ENCODE results near the gene FXYD5. TPM values are rescaled to one million over a fixed set of nuclear protein-coding genes. Genes with fewer than 3 reads are reported as not detected.

Gene FXYD5
- total and polyA plus RNA-seq, 8 donors: 2.6 to 101 (median 16.8) TPM

- ATAC-seq: no peak
- Histone ChIP-seq H3K36me3 (no peaks in the 10 kb centered on the region), H3K9me3 (no peaks in the 10 kb centered on the region), H3K4me3 (no peak overlapping the region), H3K27ac (no peak overlapping the region), H3K4me1 (no peaks in the 10 kb centered on the region), H3K27me3 (no peaks in the 10 kb centered on the region)
- no peak for DNase-seq
- intact Hi-C loops (cut with DNase I): no loop called here
- 93 to 95% methylated on average over 2 of the region's 2 CpGs for WGBS, 2 donors
- TF ChIP-seq CTCF (IDR thresholded peaks at IDR 0.05): no peak
- FAIRE-seq: no peak
These were observed 6.9 kb downstream of the FXYD5 start for GRCh38 chr19:35161434-35161743.

GRCh38 chr19:35162471-35163326 is 8.2 kb downstream of the FXYD5 start:
- H3K36me3 ChIP-seq: no peaks in the 10 kb centered on the region
- no peak overlapping the region for H3K4me3 ChIP-seq
- no peak for ATAC-seq
- no peaks in the 10 kb centered on the region for H3K4me1 ChIP-seq
- intact Hi-C loops (cut with DNase I): no loop called here
- 75 to 84% methylated on average over 6 of the region's 6 CpGs for WGBS, 2 donors
- TF ChIP-seq CTCF (IDR thresholded peaks at IDR 0.05): no peak
- no peaks in the 10 kb centered on the region for H3K27me3 ChIP-seq
- DNase-seq: no peak
- H3K27ac ChIP-seq: no peak overlapping the region
- no peaks in the 10 kb centered on the region for H3K9me3 ChIP-seq
- no peak for FAIRE-seq

- intact Hi-C loops (cut with DNase I): no loop called here
- Histone ChIP-seq H3K27me3 (no peaks in the 10 kb centered on the region), H3K9me3 (no peaks in the 10 kb centered on the region), H3K36me3 (no peaks in the 10 kb centered on the region), H3K4me3 (no peak overlapping the region), H3K27ac (no peak overlapping the region), H3K4me1 (no peaks in the 10 kb centered on the region)
- FAIRE-seq: no peak
- DNase-seq: no peak
- 49 to 78% methylated on average over 2 of the region's 2 CpGs for WGBS, 2 donors
- TF ChIP-seq CTCF (IDR thresholded peaks at IDR 0.05): no peak
- no peak for ATAC-seq
These were observed 9.9 kb downstream of the FXYD5 start for GRCh38 chr19:35164418-35164817.

GRCh38 chr19:35165200-35166058 is 10.9 kb downstream of the FXYD5 start:
- FAIRE-seq: no peak
- ATAC-seq: no peak
- no peak for DNase-seq

More at GRCh38 chr19:35165200-35166058, 10.9 kb downstream of the FXYD5 start:
- H3K9me3 ChIP-seq: no peaks in the 10 kb centered on the region
- TF ChIP-seq CTCF (IDR thresholded peaks at IDR 0.05): no peak
- intact Hi-C loops (cut with DNase I): no loop called here
- no peak overlapping the region for H3K27ac ChIP-seq
- no peaks in the 10 kb centered on the region for H3K4me1 ChIP-seq
- H3K4me3 ChIP-seq: no peak overlapping the region
- 50 to 67% methylated on average over 5 of the region's 5 CpGs for WGBS, 2 donors
- H3K36me3 ChIP-seq: no peaks in the 10 kb centered on the region
- H3K27me3 ChIP-seq: no peaks in the 10 kb centered on the region

Data from pancreas (tissue), 10 donors.